ENCODE data around the gene MRPL51. TPM values are rescaled to one million over a fixed set of nuclear protein-coding genes. Genes with fewer than 3 reads are reported as not detected.

Gene MRPL51
- total RNA-seq, 2 experiments from 2014 or later = 152 to 338 TPM

DNA sequence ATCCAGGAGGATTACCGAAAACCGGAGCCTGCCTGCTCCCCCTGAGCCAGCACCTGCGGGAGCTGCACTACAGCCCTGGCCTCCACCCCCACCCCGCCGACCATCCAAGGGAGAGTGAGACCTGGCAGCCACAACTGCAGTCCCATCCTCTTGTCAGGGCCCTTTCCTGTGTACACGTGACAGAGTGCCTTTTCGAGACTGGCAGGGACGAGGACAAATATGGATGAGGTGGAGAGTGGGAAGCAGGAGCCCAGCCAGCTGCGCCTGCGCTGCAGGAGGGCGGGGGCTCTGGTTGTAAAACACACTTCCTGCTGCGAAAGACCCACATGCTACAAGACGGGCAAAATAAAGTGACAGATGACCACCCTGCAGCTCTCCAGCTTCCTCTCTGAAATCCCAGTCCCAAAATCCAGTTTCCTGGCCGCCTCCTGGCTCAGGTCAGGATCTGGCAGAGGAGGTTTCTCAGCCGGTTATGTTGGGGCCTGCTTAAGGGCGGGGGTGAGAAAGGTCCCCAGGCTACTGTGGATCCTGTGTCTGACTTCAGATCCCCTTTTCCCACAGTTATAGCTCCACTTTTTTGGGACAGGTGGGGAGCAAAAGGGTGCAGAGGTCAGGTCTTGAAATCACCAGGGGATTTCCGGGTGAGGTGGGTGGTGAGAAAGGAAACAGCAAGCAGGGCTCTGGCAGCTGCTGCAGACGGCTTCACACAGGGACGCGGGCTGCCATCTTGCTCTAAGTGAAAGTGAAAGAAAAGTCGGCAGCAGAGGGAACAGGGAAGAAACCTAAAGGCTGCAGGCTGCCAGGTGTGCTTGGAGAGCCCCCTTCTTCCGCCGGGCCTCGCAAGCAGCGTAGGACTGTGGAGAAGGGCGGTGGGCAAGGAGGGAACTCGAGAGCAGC lies 41.5 kb downstream of the MRPL51 start, which contains the start of gene TAPBPL:
Gene TAPBPL, plus strand, starts transcription at position 695 of the 897 bp plus-strand sequence. CDS start 207 bp downstream, outside the sequence.
- peak within 1 kb of the TSS; percentile 25; the same call in 1 of the 2 replicates for H2AFZ ChIP-seq (ENCODE audit: low read length)
- no peaks in the 10 kb centered on the region for H3K9me2 ChIP-seq (ENCODE audit: insufficient read depth, low read length)
- H4K20me1 ChIP-seq (ENCODE audit: insufficient read depth, low read length) = no peaks in the 10 kb centered on the region
- peaks cover 26% of the 10 kb centered on the region for H3K36me3 ChIP-seq (ENCODE audit: insufficient read depth, low read length)
- TSS peak; percentile 70 for BruUV-seq (replicated peaks)
- DNase-seq (ENCODE audit: low spot score) = peak; percentile 89
- ChIA-PET POLR2A (interaction anchor here (0.6 to 3.4 kb wide), 16 partner anchors 8 to 238 kb away, joined by 3 to 27 read pairs (median 4); partner anchors contain the start of genes CD27, MRPL51 and VAMP1), CTCF (ENCODE audit: unreplicated experiment) (interaction anchor here (0.5 to 1.0 kb wide), 4 partner anchors 9 to 20 kb away, joined by 3 to 10 read pairs (median 4); no protein-coding TSS in a partner anchor)
- H3K79me2 ChIP-seq (ENCODE audit: insufficient read depth, low read depth, low read length) = peaks cover 10% of the 10 kb centered on the region; the same call in 1 of the 2 replicates
- TF ChIP-seq, protein P1, sequence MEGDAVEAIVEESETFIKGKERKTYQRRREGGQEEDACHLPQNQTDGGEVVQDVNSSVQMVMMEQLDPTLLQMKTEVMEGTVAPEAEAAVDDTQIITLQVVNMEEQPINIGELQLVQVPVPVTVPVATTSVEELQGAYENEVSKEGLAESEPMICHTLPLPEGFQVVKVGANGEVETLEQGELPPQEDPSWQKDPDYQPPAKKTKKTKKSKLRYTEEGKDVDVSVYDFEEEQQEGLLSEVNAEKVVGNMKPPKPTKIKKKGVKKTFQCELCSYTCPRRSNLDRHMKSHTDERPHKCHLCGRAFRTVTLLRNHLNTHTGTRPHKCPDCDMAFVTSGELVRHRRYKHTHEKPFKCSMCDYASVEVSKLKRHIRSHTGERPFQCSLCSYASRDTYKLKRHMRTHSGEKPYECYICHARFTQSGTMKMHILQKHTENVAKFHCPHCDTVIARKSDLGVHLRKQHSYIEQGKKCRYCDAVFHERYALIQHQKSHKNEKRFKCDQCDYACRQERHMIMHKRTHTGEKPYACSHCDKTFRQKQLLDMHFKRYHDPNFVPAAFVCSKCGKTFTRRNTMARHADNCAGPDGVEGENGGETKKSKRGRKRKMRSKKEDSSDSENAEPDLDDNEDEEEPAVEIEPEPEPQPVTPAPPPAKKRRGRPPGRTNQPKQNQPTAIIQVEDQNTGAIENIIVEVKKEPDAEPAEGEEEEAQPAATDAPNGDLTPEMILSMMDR (conservative IDR thresholded peaks at IDR 0.05; ENCODE audit: low read length) = no peak
- no peak for TF ChIP-seq EZH2phosphoT487 (IDR thresholded peaks at IDR 0.05; ENCODE audit: borderline replicate concordance, low read depth, low read length)
- no peaks in the 10 kb centered on the region for H3K9me3 ChIP-seq (ENCODE audit: low read length)
- H3K4me2 ChIP-seq (ENCODE audit: low read length) = peak within 1 kb of the TSS; percentile 88
- peak within 1 kb of the TSS; percentile 81 for H3K27ac ChIP-seq (ENCODE audit: low read depth, low read length, poor library complexity, severe bottlenecking)
- peaks cover 56% of the 10 kb centered on the region for H3K4me1 ChIP-seq (ENCODE audit: insufficient read depth, low read length, poor library complexity, severe bottlenecking)
- intact Hi-C loops (cut with micrococcal nuclease; ENCODE audit: unreplicated experiment) = no loop called here
- H3K4me3 ChIP-seq (ENCODE audit: low read depth, low read length, poor library complexity, severe bottlenecking) = peak within 1 kb of the TSS; percentile 74

DNA sequence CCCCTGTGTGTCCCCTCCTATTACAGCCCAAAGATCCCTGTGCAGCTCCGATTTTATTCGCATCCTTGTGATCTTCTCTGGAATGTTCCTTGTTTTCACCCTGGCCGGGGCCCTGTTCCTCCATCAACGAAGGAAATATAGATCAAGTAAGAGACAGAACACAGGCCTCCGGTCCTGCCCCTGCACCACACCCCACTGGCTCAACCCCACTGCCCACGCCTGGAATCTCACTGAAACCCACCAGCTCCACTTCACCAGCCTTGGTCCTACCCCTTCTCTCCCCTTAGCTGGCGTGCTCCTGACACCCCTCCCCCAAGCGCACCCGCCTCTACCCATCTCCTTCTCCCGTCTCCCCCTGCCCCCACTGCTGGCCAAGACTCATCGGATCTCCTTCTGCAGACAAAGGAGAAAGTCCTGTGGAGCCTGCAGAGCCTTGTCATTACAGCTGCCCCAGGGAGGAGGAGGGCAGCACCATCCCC lies 42.2 kb downstream of the MRPL51 start:
- CTCF ChIA-PET (ENCODE audit: unreplicated experiment) = interaction anchor here (0.5 to 0.9 kb wide), 4 partner anchors 10 to 14 kb away, joined by 3 to 10 read pairs (median 4); no protein-coding TSS in a partner anchor
- H3K4me3 ChIP-seq (ENCODE audit: low read depth, low read length, poor library complexity, severe bottlenecking) = peak overlapping the region; percentile 74
- no peak for DNase-seq (ENCODE audit: low spot score)
- peaks cover 22% of the 10 kb centered on the region for H3K36me3 ChIP-seq (ENCODE audit: insufficient read depth, low read length)
- POLR2A ChIA-PET = interaction anchor here (0.7 to 3.4 kb wide), 13 partner anchors 7 to 239 kb away, joined by 3 to 27 read pairs (median 4); partner anchors contain the start of genes CD27, MRPL51 and VAMP1
- peaks cover 62% of the 10 kb centered on the region for H3K4me1 ChIP-seq (ENCODE audit: insufficient read depth, low read length, poor library complexity, severe bottlenecking)
- H4K20me1 ChIP-seq (ENCODE audit: insufficient read depth, low read length) = no peaks in the 10 kb centered on the region
- no TSS peak for BruUV-seq (replicated peaks)
- H3K9me2 ChIP-seq (ENCODE audit: insufficient read depth, low read length) = no peaks in the 10 kb centered on the region
- no peaks in the 10 kb centered on the region for H3K9me3 ChIP-seq (ENCODE audit: low read length)
- peak overlapping the region; percentile 81 for H3K27ac ChIP-seq (ENCODE audit: low read depth, low read length, poor library complexity, severe bottlenecking)
- TF ChIP-seq, protein P1 (conservative IDR thresholded peaks at IDR 0.05; ENCODE audit: low read length) = no peak
- no peak for TF ChIP-seq EZH2phosphoT487 (IDR thresholded peaks at IDR 0.05; ENCODE audit: borderline replicate concordance, low read depth, low read length)
- peak overlapping the region; percentile 25; the same call in 1 of the 2 replicates for H2AFZ ChIP-seq (ENCODE audit: low read length)
- H3K4me2 ChIP-seq (ENCODE audit: low read length) = peak overlapping the region; percentile 88
- intact Hi-C loops (cut with micrococcal nuclease; ENCODE audit: unreplicated experiment) = no loop called here
- peaks cover 12% of the 10 kb centered on the region; the same call in 1 of the 2 replicates for H3K79me2 ChIP-seq (ENCODE audit: insufficient read depth, low read depth, low read length)

Measured in OCI-LY7 (cell line).